B cell (primary cell): Measurements from ENCODE around the gene SLC9A9. TPM values are rescaled to one million over a fixed set of nuclear protein-coding genes. Genes with fewer than 3 reads are reported as not detected.

Source experiments
- ATAC-seq: fragments of 200-7000 bp; cut with Tn5 transposase; one replicate; pipeline ENCODE4 v1.10.0; 2021; ENCODE audit warnings: low read depth, mild to moderate bottlenecking, moderate number of reproducible peaks, moderate library complexity
- CTCF ChIA-PET: fragments of 350-600 bp; sonication (Branson Sonifier 250); formaldehyde crosslinking; loops from one replicate; lab custom pipeline; 2021; ENCODE audit warnings: antibody characterized with exemption, inconsistent platforms; lab: Charles Lee
- POLR2A ChIA-PET: fragments of 350-600 bp; sonication (Branson Sonifier 250); formaldehyde crosslinking; loops from one replicate; lab custom pipeline; 2021; ENCODE audit warnings: antibody characterized with exemption; lab: Charles Lee
- DNase-seq: peaks from one replicate; pipeline ENCODE4 v3.0.0; 2013
- H2AFZ ChIP-seq: 2 replicates; pipeline ENCODE4 v1.6.1; 2012; ENCODE audit warnings: mild to moderate bottlenecking, low read depth, low read length; ENCODE audit not compliant: insufficient read depth, poor library complexity, severe bottlenecking
- H3K27ac ChIP-seq, 2 donors: 1 replicate in 1 of 2; 2 replicates in 1 of 2; pipeline ENCODE4 v1.5.1; 2012 to 2013; ENCODE audit warnings: low read length in 2 of 2, mild to moderate bottlenecking in 2 of 2, moderate library complexity in 1 of 2
- H3K27me3 ChIP-seq, 4 experiments: fragments of 200-600 bp in 1 of 4; sonication (generic) in 1 of 4; replicated peaks in 1 of 4; 1 replicate in 2 of 4; 2 replicates in 2 of 4; pipeline versions ENCODE4 v1.6.1 to v1.7.0; 2013 to 2016; ENCODE audit warnings: low read length in 3 of 4, mild to moderate bottlenecking in 2 of 4, mixed read lengths in 1 of 4, moderate library complexity in 1 of 4; ENCODE audit not compliant: insufficient read depth in 4 of 4, control insufficient read depth in 3 of 4; ENCODE audit errors: control extremely low read depth in 1 of 4
- H3K36me3 ChIP-seq, 2 experiments: replicated peaks in 1 of 2; 1 replicate in 1 of 2; 2 replicates in 1 of 2; pipeline versions ENCODE4 v1.6.1 to v1.7.1; 2013; ENCODE audit warnings: low read length in 1 of 2; ENCODE audit not compliant: insufficient read depth in 2 of 2, control insufficient read depth in 1 of 2; ENCODE audit errors: control extremely low read depth in 1 of 2, extremely low read depth in 1 of 2
- H3K4me1 ChIP-seq, 2 donors: fragments of 200-600 bp in 1 of 2; sonication (generic) in 1 of 2; 1 replicate in 1 of 2; 2 replicates in 1 of 2; pipeline versions ENCODE4 v1.5.1 to v1.6.1; 2013 to 2017; ENCODE audit warnings: low read length in 2 of 2; ENCODE audit not compliant: control insufficient read depth in 2 of 2, insufficient read depth in 2 of 2
- H3K4me2 ChIP-seq: replicated peaks from 2 replicates; pipeline ENCODE3; 2012; ENCODE audit warnings: mild to moderate bottlenecking, low read depth, low read length; ENCODE audit not compliant: poor library complexity, severe bottlenecking
- H3K4me3 ChIP-seq, 5 experiments: fragments of 200-600 bp in 1 of 5; sonication (generic) in 1 of 5; 1 replicate in 3 of 5; 2 replicates in 2 of 5; pipeline versions ENCODE4 v1.5.1 to v1.7.0; 2011 to 2016; ENCODE audit warnings: low read length in 4 of 5, mild to moderate bottlenecking in 4 of 5, low read depth in 2 of 5, control low read depth in 1 of 5, moderate library complexity in 1 of 5; ENCODE audit not compliant: insufficient read depth in 1 of 5; ENCODE audit errors: control extremely low read depth in 1 of 5, extremely low read depth in 1 of 5
- H3K79me2 ChIP-seq: fragments of 200-600 bp; sonication (generic); one replicate; pipeline ENCODE4 v1.6.0; 2016; ENCODE audit warnings: low read length; ENCODE audit not compliant: control insufficient read depth, insufficient read depth
- H3K9ac ChIP-seq: fragments of 200-600 bp; sonication (generic); 2 replicates; pipeline ENCODE4 v1.6.1; 2017; ENCODE audit warnings: mild to moderate bottlenecking, low read length, moderate library complexity
- H3K9me3 ChIP-seq, 3 donors: one replicate each; pipeline versions ENCODE4 v1.6.1 to v1.7.1; 2013; ENCODE audit warnings: low read length in 2 of 3; ENCODE audit not compliant: control insufficient read depth in 2 of 3, insufficient read depth in 1 of 3; ENCODE audit errors: control extremely low read depth in 1 of 3
- H4K20me1 ChIP-seq: 2 replicates; pipeline ENCODE4 v1.6.0; 2012; ENCODE audit warnings: mild to moderate bottlenecking, low read length; ENCODE audit not compliant: insufficient read depth, control insufficient read depth, poor library complexity, severe bottlenecking
- H3K27ac Mint-ChIP-seq: one replicate; pipeline ENCODE4 v1.8.0; 2021; ENCODE audit warnings: mixed read lengths
- H3K27me3 Mint-ChIP-seq: one replicate; pipeline ENCODE4 v1.8.0; 2021; ENCODE audit warnings: mixed read lengths
- H3K4me1 Mint-ChIP-seq: one replicate; pipeline ENCODE4 v1.8.0; 2021; ENCODE audit warnings: mixed read lengths
- H3K4me3 Mint-ChIP-seq: one replicate; pipeline ENCODE4 v1.8.0; 2021; ENCODE audit warnings: mixed read lengths
- H3K9me3 Mint-ChIP-seq: one replicate; pipeline ENCODE4 v1.8.0; 2022; ENCODE audit warnings: mixed read lengths; ENCODE audit not compliant: insufficient read depth
- EZH2 ChIP-seq: IDR thresholded peaks from 2 replicates; pipeline ENCODE4 v1.6.1; 2012; ENCODE audit warnings: borderline replicate concordance, low read depth, mild to moderate bottlenecking, moderate library complexity, low read length; ENCODE audit not compliant: insufficient read depth, poor library complexity, severe bottlenecking
- WGBS: methylation state at CpG from one replicate; pipeline ENCODE4 v1.1.5; 2013; ENCODE audit warnings: missing lambda C conversion rate; ENCODE audit not compliant: insufficient coverage; 5-methylcytosine and 5-hydroxymethylcytosine counted together
- intact Hi-C: fragments of 100-400 bp; cut with micrococcal nuclease; formaldehyde crosslinking; loops from one replicate; pipeline ENCODE4 v1.10.0; 2022
- polyA plus RNA-seq: library from polyadenylated mRNA; depleted of rRNA; stranded (reverse); fragments of >200 nt; gene quantifications from 2 replicates; pipeline ENCODE4 v1.2.3, GENCODE V29; 2012
- total RNA-seq, 2 donors: library from RNA; stranded (reverse); fragments of 120-200 nt in 1 of 2; gene quantifications; 1 replicate in 1 of 2; 2 replicates in 1 of 2; pipeline versions ENCODE4 v1.2.3 to v1.2.4, GENCODE V29; 2013 to 2022
- TF ChIP-seq, protein P1 (sequence below): fragments of 200-600 bp; IDR thresholded peaks from one replicate; pipeline ENCODE4 v1.8.0; 2022; ENCODE audit warnings: antibody characterized with exemption, mild to moderate bottlenecking

SLC9A9 gene
- total and polyA plus RNA-seq, 2 donors (not counting 1 experiment from before 2014, with no cell fraction given), result 7.7 to 17.3 TPM

DNA sequence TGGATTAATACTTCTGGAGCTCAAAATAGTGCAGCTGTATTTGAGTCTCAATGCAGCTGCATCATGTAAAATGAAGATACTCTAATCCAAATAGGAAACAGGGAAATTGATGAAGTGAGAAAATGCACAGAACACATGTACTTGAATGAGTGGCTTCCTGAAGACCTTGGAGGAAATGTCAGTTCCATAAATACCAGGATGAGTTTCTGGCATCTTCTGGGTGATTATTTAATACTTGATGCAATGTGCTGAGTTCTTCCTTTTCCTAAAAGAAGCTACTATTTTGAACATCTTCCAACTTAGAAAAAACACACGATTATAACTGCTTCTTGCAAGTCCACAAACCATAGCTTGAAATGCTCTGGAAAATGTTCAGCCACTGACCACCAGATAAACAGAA is 162.8 kb downstream of the SLC9A9 start:
- H4K20me1 ChIP-seq, result no peaks in the 10 kb centered on the region
- Mint-ChIP-seq H3K9me3 (no peaks in the 10 kb centered on the region), H3K4me3 (no peak overlapping the region), H3K4me1 (no peaks in the 10 kb centered on the region), H3K27ac (no peak overlapping the region), H3K27me3 (no peaks in the 10 kb centered on the region)
- intact Hi-C loops, result no loop called here
- no peak overlapping the region for H2AFZ ChIP-seq
- no peaks in the 10 kb centered on the region for H3K4me1 ChIP-seq
- H3K27ac ChIP-seq, result no peak overlapping the region
- WGBS, result no CpG with 5 or more reads among the region's 1 CpG
- no peak overlapping the region for H3K4me3 ChIP-seq
- DNase-seq (no peak), ATAC-seq (no peak)
- no peak for TF ChIP-seq EZH2
- TF ChIP-seq, protein P1, sequence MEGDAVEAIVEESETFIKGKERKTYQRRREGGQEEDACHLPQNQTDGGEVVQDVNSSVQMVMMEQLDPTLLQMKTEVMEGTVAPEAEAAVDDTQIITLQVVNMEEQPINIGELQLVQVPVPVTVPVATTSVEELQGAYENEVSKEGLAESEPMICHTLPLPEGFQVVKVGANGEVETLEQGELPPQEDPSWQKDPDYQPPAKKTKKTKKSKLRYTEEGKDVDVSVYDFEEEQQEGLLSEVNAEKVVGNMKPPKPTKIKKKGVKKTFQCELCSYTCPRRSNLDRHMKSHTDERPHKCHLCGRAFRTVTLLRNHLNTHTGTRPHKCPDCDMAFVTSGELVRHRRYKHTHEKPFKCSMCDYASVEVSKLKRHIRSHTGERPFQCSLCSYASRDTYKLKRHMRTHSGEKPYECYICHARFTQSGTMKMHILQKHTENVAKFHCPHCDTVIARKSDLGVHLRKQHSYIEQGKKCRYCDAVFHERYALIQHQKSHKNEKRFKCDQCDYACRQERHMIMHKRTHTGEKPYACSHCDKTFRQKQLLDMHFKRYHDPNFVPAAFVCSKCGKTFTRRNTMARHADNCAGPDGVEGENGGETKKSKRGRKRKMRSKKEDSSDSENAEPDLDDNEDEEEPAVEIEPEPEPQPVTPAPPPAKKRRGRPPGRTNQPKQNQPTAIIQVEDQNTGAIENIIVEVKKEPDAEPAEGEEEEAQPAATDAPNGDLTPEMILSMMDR, result no peak
- no peaks in the 10 kb centered on the region for H3K9me3 ChIP-seq
- H3K9ac ChIP-seq, result no peak overlapping the region
- no peak overlapping the region for H3K4me2 ChIP-seq
- H3K27me3 ChIP-seq, result no peaks in the 10 kb centered on the region
- no peaks in the 10 kb centered on the region for H3K79me2 ChIP-seq
- ChIA-PET POLR2A (no interaction called here), CTCF (interaction anchor here (0.6 kb wide), 1 partner anchor 162 kb away, joined by 4 read pairs; no protein-coding TSS in a partner anchor)
- no peaks in the 10 kb centered on the region for H3K36me3 ChIP-seq

DNA sequence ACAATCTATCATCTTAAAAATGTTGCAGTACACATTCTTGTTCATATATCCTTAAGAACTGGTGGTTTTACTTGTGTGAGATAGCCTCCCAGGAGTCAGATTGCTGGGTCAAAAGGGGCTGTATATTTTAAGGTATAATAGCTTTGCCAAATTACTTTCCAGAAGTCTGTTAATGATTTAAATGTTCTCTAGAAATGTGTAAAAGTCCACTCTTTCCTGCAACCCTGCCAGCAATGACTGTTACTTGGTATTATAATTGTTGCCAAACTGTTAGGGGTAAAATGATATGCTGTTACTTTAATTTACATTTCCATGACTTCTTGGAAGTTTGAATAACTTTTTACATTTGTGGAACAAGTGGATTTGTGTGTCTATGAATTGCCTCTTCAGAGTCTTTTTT is 170.8 kb downstream of the SLC9A9 start:
- no peak overlapping the region for H3K27ac Mint-ChIP-seq
- ATAC-seq (no peak), DNase-seq (no peak)
- Histone ChIP-seq H3K4me2 (no peak overlapping the region), H4K20me1 (no peaks in the 10 kb centered on the region), H3K27me3 (no peaks in the 10 kb centered on the region), H2AFZ (no peak overlapping the region), H3K4me3 (no peak overlapping the region), H3K27ac (no peak overlapping the region), H3K9ac (no peak overlapping the region), H3K36me3 (no peaks in the 10 kb centered on the region), H3K9me3 (no peaks in the 10 kb centered on the region), H3K4me1 (peaks cover 13 to 19% of the 10 kb centered on the region in 2 donors), H3K79me2 (no peaks in the 10 kb centered on the region)
- ChIA-PET POLR2A (no interaction called here), CTCF (interaction anchor here (0.7 kb wide), 1 partner anchor 558 kb away, joined by 4 read pairs; no protein-coding TSS in a partner anchor)
- TF ChIP-seq, protein P1, result no peak
- TF ChIP-seq EZH2, result no peak
- H3K4me1 Mint-ChIP-seq, result peaks cover 21% of the 10 kb centered on the region
- H3K9me3 Mint-ChIP-seq, result no peaks in the 10 kb centered on the region
- H3K27me3 Mint-ChIP-seq, result no peaks in the 10 kb centered on the region
- intact Hi-C loops, result loop anchor here (10.0 kb wide), 1 partner anchor 1093 kb away; no protein-coding TSS in a partner anchor
- no peak overlapping the region for H3K4me3 Mint-ChIP-seq
